Trophoblast cell (in vitro differentiated cells and primary cell): ENCODE data around the gene RPL21.
A peak's percentile ranks its signal among the peaks of the same experiment; 100 is the strongest.
"Not testable (repeated sequence)": the region's sequence is repeated elsewhere in the genome, so short reads cannot be mapped to it uniquely, and the experiment has no call there.

ENCODE experiments used
- DNase-seq, 2 donors: peaks; one replicate each; pipeline ENCODE4 v3.0.0-alpha.2; 2016
- H2AFZ ChIP-seq: 2 replicates; pipeline ENCODE4 v1.6.1; 2013; ENCODE audit warnings: low read length, moderate library complexity, mild to moderate bottlenecking; ENCODE audit not compliant: insufficient read depth, poor library complexity
- H2AK5ac ChIP-seq: 2 replicates; pipeline ENCODE4 v1.6.1; 2013; ENCODE audit warnings: mild to moderate bottlenecking, low read length
- H2BK120ac ChIP-seq: 2 replicates; pipeline ENCODE4 v1.6.1; 2013; ENCODE audit warnings: low read length, mild to moderate bottlenecking, moderate library complexity; ENCODE audit not compliant: insufficient read depth, poor library complexity
- H2BK12ac ChIP-seq: 2 replicates; pipeline ENCODE4 v1.6.1; 2013; ENCODE audit warnings: mild to moderate bottlenecking, low read length, moderate library complexity
- H2BK5ac ChIP-seq: 2 replicates; pipeline ENCODE4 v1.6.1; 2013; ENCODE audit warnings: low read length, low read depth, moderate library complexity, mild to moderate bottlenecking; ENCODE audit not compliant: poor library complexity
- H3K14ac ChIP-seq: 2 replicates; pipeline ENCODE4 v1.6.1; 2013; ENCODE audit warnings: mild to moderate bottlenecking, low read length
- H3K18ac ChIP-seq: 2 replicates; pipeline ENCODE4 v1.6.1; 2013; ENCODE audit warnings: mild to moderate bottlenecking, low read length
- H3K23ac ChIP-seq: 2 replicates; pipeline ENCODE4 v1.6.1; 2013; ENCODE audit warnings: low read length
- H3K27ac ChIP-seq: 2 replicates; pipeline ENCODE4 v1.5.1; 2013; ENCODE audit warnings: low read depth, mild to moderate bottlenecking, inconsistent platforms, low read length, moderate library complexity
- H3K27me3 ChIP-seq: 2 replicates; pipeline ENCODE4 v1.6.1; 2013; ENCODE audit warnings: inconsistent platforms, mild to moderate bottlenecking, low read length, moderate library complexity; ENCODE audit not compliant: insufficient read depth
- H3K36me3 ChIP-seq, 2 experiments: 1 replicate in 1 of 2; 2 replicates in 1 of 2; pipeline ENCODE4 v1.6.1; 2013; ENCODE audit warnings: low read length in 2 of 2, mild to moderate bottlenecking in 2 of 2, moderate library complexity in 1 of 2; ENCODE audit not compliant: insufficient read depth in 2 of 2, control insufficient read depth in 1 of 2
- H3K4ac ChIP-seq: 2 replicates; pipeline ENCODE4 v1.6.1; 2013; ENCODE audit warnings: low read depth, mild to moderate bottlenecking, low read length, moderate library complexity
- H3K4me1 ChIP-seq, 2 experiments: 1 replicate in 1 of 2; 2 replicates in 1 of 2; pipeline ENCODE4 v1.6.1; 2013; ENCODE audit warnings: low read length in 2 of 2, mild to moderate bottlenecking in 2 of 2, moderate library complexity in 1 of 2; ENCODE audit not compliant: insufficient read depth in 2 of 2, control insufficient read depth in 1 of 2
- H3K4me2 ChIP-seq: 2 replicates; pipeline ENCODE4 v1.6.1; 2013; ENCODE audit warnings: inconsistent platforms, mild to moderate bottlenecking, low read length, moderate library complexity
- H3K4me3 ChIP-seq: 2 replicates; pipeline ENCODE4 v1.5.1; 2013; ENCODE audit warnings: mild to moderate bottlenecking, low read depth, low read length, inconsistent platforms
- H3K79me1 ChIP-seq: one replicate; pipeline ENCODE4 v1.6.1; 2013; ENCODE audit warnings: low read length
- H3K79me2 ChIP-seq: 2 replicates; pipeline ENCODE4 v1.6.1; 2013; ENCODE audit warnings: low read length, mild to moderate bottlenecking; ENCODE audit not compliant: control insufficient read depth, insufficient read depth, poor library complexity
- H3K9ac ChIP-seq: 2 replicates; pipeline ENCODE4 v1.6.1; 2013; ENCODE audit warnings: mild to moderate bottlenecking, low read length
- H3K9me3 ChIP-seq: 2 replicates; pipeline ENCODE4 v1.6.1; 2013; ENCODE audit warnings: low read depth, mild to moderate bottlenecking, control low read depth, inconsistent platforms, low read length; ENCODE audit not compliant: insufficient read depth
- H4K12ac ChIP-seq: 2 replicates; pipeline ENCODE4 v1.6.1; 2013; ENCODE audit warnings: low read depth, mild to moderate bottlenecking, low read length, moderate library complexity
- H4K8ac ChIP-seq: 2 replicates; pipeline ENCODE4 v1.6.1; 2013; ENCODE audit warnings: low read depth, mild to moderate bottlenecking, low read length, moderate library complexity
- H4K91ac ChIP-seq: one replicate; pipeline ENCODE4 v1.6.1; 2013; ENCODE audit warnings: low read depth, mild to moderate bottlenecking, low read length, moderate library complexity
- WGBS: extraction: QIAGEN DNeasy Blood & Tissue Kit; methylation state at CpG from one replicate; pipeline ENCODE4 v1.1.7; 2013; ENCODE audit warnings: missing lambda C conversion rate; ENCODE audit not compliant: insufficient read length, insufficient coverage; ENCODE audit errors: extremely low coverage; 5-methylcytosine and 5-hydroxymethylcytosine counted together

RPL21 gene

DNA sequence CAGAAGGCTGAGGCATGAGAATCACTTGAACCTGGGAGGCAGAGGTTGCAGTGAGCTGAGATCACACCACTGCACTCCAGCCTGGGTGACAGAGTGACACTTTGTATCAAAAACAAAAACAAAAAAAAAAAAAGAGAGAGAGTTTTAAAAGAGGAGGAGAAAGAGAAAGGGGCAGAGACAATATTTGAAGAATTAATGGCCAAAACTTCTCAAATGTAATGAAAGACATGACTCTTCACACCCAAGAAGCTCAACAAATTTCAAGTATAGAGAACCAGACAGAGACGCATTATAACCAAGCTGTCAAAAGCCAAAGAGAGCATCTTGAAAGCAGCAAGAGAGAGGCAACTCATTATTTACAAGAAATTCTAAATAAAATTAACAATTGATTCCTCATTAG, 42.8 kb upstream of the RPL21 start:
- H2AFZ ChIP-seq = no peak overlapping the region
- no peak overlapping the region for H3K9ac ChIP-seq
- H3K4ac ChIP-seq = no peak overlapping the region
- no peaks in the 10 kb centered on the region for H3K4me1 ChIP-seq
- H3K27me3 ChIP-seq = no peaks in the 10 kb centered on the region
- DNase-seq = no peak
- no peak overlapping the region for H3K14ac ChIP-seq
- no peak overlapping the region for H3K4me3 ChIP-seq
- H3K9me3 ChIP-seq = peaks cover 6% of the 10 kb centered on the region
- H2BK12ac ChIP-seq = no peak overlapping the region
- H3K36me3 ChIP-seq = no peaks in the 10 kb centered on the region
- no peaks in the 10 kb centered on the region for H3K79me2 ChIP-seq
- no peak overlapping the region for H4K12ac ChIP-seq
- no peak overlapping the region for H4K8ac ChIP-seq
- WGBS = no CpG with 5 or more reads among the region's 1 CpG
- no peak overlapping the region for H3K27ac ChIP-seq
- no peak overlapping the region for H4K91ac ChIP-seq
- H3K79me1 ChIP-seq = no peaks in the 10 kb centered on the region
- H3K18ac ChIP-seq = no peak overlapping the region
- no peak overlapping the region for H3K23ac ChIP-seq
- H2BK120ac ChIP-seq = no peak overlapping the region
- H2BK5ac ChIP-seq = no peak overlapping the region
- no peak overlapping the region for H3K4me2 ChIP-seq
- H2AK5ac ChIP-seq = no peak overlapping the region

DNA sequence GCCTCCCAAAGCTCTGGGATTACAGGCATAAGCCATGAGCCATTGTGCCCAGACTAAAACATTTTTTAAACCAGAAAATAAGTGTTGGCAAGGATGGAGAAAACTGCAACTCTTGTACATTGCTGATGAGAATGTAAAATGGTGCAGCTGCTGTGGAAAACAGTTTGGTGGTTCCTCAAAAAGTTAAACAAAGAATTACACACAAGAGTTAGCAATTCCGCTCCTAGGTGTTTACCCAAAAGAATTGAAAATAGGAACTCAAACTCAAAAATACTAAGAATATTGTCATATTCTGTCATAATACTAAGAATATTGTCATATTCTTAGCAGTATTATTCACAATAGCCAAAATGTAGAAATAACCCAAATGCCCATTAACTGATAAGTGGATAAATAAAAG, 40.1 kb upstream of the RPL21 start:
- Histone ChIP-seq H3K27me3 (no peaks in the 10 kb centered on the region), H3K4me1 (no peaks in the 10 kb centered on the region), H4K12ac (no peak overlapping the region), H2AK5ac (no peak overlapping the region), H3K36me3 (no peaks in the 10 kb centered on the region), H3K9ac (no peak overlapping the region), H2BK12ac (no peak overlapping the region), H3K23ac (no peak overlapping the region), H3K79me2 (no peaks in the 10 kb centered on the region), H4K8ac (no peak overlapping the region), H3K9me3 (peaks cover 6% of the 10 kb centered on the region), H3K4ac (no peak overlapping the region), H3K18ac (no peak overlapping the region), H3K4me3 (no peak overlapping the region), H3K27ac (no peak overlapping the region), H3K4me2 (no peak overlapping the region), H4K91ac (no peak overlapping the region), H3K14ac (no peak overlapping the region), H2AFZ (no peak overlapping the region), H3K79me1 (no peaks in the 10 kb centered on the region), H2BK120ac (no peak overlapping the region), H2BK5ac (no peak overlapping the region)
- no CpG with 5 or more reads among the region's 1 CpG for WGBS
- DNase-seq = no peak

DNA sequence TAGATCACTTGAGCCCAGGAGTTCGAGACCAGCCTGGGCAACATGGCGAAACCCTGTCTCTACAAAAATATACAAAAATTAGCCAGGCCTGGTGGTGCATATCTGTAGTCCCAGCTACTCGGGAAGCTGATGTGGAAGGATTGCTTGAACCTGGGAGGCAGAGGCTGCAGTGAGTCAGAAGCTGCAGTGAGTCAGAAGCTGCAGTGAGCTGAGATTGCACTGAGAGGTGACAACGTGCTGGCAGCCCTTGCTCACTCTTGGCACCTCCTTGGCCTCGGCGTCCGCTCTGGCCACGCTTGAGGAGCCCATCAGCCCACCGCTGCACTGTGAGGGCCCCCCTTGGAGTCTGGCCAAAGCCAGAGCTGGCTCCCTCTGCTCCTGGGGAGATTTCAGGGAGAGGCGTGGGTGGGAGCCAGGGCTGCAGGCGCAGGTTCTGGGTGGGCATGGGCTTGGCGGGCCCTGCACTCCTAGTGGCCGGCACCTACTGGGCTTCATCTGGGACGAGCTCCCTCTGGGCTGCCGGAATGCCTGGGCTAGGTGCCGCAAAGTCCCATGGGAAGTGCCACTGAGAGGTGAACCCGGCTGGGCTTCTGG, 39.5 kb upstream of the RPL21 start:
- no peak overlapping the region for H3K23ac ChIP-seq
- H4K91ac ChIP-seq = no peak overlapping the region
- H2BK120ac ChIP-seq = no peak overlapping the region
- no peaks in the 10 kb centered on the region for H3K79me2 ChIP-seq
- no peak overlapping the region for H3K9ac ChIP-seq
- H3K79me1 ChIP-seq = no peaks in the 10 kb centered on the region
- no CpG with 5 or more reads among the region's 17 CpGs for WGBS
- no peak overlapping the region for H3K14ac ChIP-seq
- H4K12ac ChIP-seq = no peak overlapping the region
- H3K27ac ChIP-seq = no peak overlapping the region
- H2BK5ac ChIP-seq = no peak overlapping the region
- no peak overlapping the region for H3K4me2 ChIP-seq
- no peaks in the 10 kb centered on the region for H3K36me3 ChIP-seq
- H2BK12ac ChIP-seq = no peak overlapping the region
- no peak overlapping the region for H3K18ac ChIP-seq
- peak in 1 of 2 donors; percentile 5 for DNase-seq
- H2AFZ ChIP-seq = no peak overlapping the region
- H3K4me1 ChIP-seq = no peaks in the 10 kb centered on the region
- H3K4ac ChIP-seq = no peak overlapping the region
- H3K27me3 ChIP-seq = no peaks in the 10 kb centered on the region
- H2AK5ac ChIP-seq = no peak overlapping the region
- H4K8ac ChIP-seq = no peak overlapping the region
- peaks cover 6% of the 10 kb centered on the region for H3K9me3 ChIP-seq
- no peak overlapping the region for H3K4me3 ChIP-seq

DNA sequence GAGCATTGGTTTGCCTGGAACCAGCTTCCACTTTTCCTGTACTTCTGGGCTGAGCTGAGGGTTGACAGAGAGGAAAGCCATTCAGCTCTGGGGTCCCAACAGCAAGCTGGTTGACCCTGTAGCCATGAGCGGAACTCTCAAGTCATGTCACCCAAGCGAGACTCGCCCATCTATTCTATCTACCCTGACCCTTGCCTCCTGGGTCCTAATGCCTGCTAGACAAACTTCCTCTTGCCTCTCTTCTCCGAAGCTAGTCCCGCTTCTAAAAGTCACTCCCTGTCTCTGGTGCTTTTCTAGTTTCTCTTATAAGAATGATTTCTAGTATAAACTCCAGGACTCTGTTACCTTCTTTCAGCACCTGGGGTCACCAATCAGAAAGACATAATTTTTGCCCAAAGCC, 38.0 kb upstream of the RPL21 start:
- H3K36me3 ChIP-seq, H3K79me1 ChIP-seq, H3K9ac ChIP-seq, H3K4me1 ChIP-seq, H3K4me3 ChIP-seq, H3K27me3 ChIP-seq, H2BK5ac ChIP-seq, H3K9me3 ChIP-seq, H2AK5ac ChIP-seq, H2BK120ac ChIP-seq, H3K4me2 ChIP-seq, H3K4ac ChIP-seq, DNase-seq, H4K91ac ChIP-seq, H3K23ac ChIP-seq, H4K8ac ChIP-seq, H3K18ac ChIP-seq, H3K14ac ChIP-seq, H2AFZ ChIP-seq, H2BK12ac ChIP-seq, H3K79me2 ChIP-seq, H3K27ac ChIP-seq, H4K12ac ChIP-seq: not testable (repeated sequence)
- WGBS = no CpG with 5 or more reads among the region's 5 CpGs
